Mesodermal cell (in vitro differentiated cells): ENCODE data around the gene GAK.

Experiments used
- H3K27ac ChIP-seq: 2 replicates; pipeline ENCODE4 v1.7.0; 2013; ENCODE audit warnings: mild to moderate bottlenecking, low read depth, low read length, moderate library complexity; ENCODE audit not compliant: severe bottlenecking
- H3K36me3 ChIP-seq: 2 replicates; pipeline ENCODE4 v1.7.1; 2013; ENCODE audit warnings: mild to moderate bottlenecking, low read length, moderate library complexity; ENCODE audit not compliant: control insufficient read depth, insufficient read depth
- H3K4me1 ChIP-seq: one replicate; pipeline ENCODE4 v1.7.1; 2013; ENCODE audit warnings: mild to moderate bottlenecking, low read length; ENCODE audit not compliant: insufficient read depth, control insufficient read depth, poor library complexity, severe bottlenecking
- H3K4me3 ChIP-seq: 2 replicates; pipeline ENCODE4 v1.7.0; 2013; ENCODE audit warnings: low read length, control low read depth, mild to moderate bottlenecking; ENCODE audit not compliant: insufficient read depth, poor library complexity, severe bottlenecking; ENCODE audit errors: extremely low read depth
- H3K9me3 ChIP-seq: 2 replicates; pipeline ENCODE4 v1.7.1; 2013; ENCODE audit warnings: mild to moderate bottlenecking, low read length, moderate library complexity; ENCODE audit not compliant: control insufficient read depth
- WGBS, 2 experiments: methylation state at CpG; one replicate each; pipeline ENCODE4 v1.1.5; 2013; ENCODE audit warnings: missing lambda C conversion rate in 2 of 2; ENCODE audit not compliant: insufficient coverage in 2 of 2; 5-methylcytosine and 5-hydroxymethylcytosine counted together

GAK gene

GRCh38 chr4:804804-805203 is 127.3 kb downstream of the GAK start:
- WGBS, 2 experiments = 94 to 95% methylated on average over 40 to 41 of the region's 44 CpGs
- Histone ChIP-seq H3K27ac (no peak overlapping the region), H3K4me3 (no peak overlapping the region), H3K4me1 (no peaks in the 10 kb centered on the region), H3K9me3 (no peaks in the 10 kb centered on the region), H3K36me3 (no peaks in the 10 kb centered on the region)

- H3K4me1 ChIP-seq = peaks cover 4% of the 10 kb centered on the region
- H3K36me3 ChIP-seq = no peaks in the 10 kb centered on the region
- 89 to 95% methylated on average over 10 to 13 of the region's 13 CpGs for WGBS, 2 experiments
- no peak overlapping the region for H3K27ac ChIP-seq
- no peak overlapping the region for H3K4me3 ChIP-seq
- H3K9me3 ChIP-seq = no peaks in the 10 kb centered on the region
Measured at GRCh38 chr4:803884-804283, 128.2 kb downstream of the GAK start.

- Histone ChIP-seq H3K4me1 (peaks cover 4% of the 10 kb centered on the region), H3K4me3 (no peak overlapping the region), H3K9me3 (no peaks in the 10 kb centered on the region), H3K27ac (no peak overlapping the region), H3K36me3 (no peaks in the 10 kb centered on the region)
- 87% methylated on average over 10 to 11 of the region's 13 CpGs for WGBS, 2 experiments
Measured at GRCh38 chr4:801436-802124, 130.5 kb downstream of the GAK start.
